Activated CD4-positive, alpha-beta memory T cell treated with anti-CD3 and anti-CD28 coated beads, Interleukin-2, amount 10 ng/mL, durations not matched to agents 7 days and 5 days (primary cell): Measurements from ENCODE around the gene GULP1. TPM values are rescaled to one million over a fixed set of nuclear protein-coding genes. Genes with fewer than 3 reads are reported as not detected.

Source experiments
- CTCF ChIA-PET: fragments of 350-600 bp; sonication (Branson Sonifier 250); formaldehyde crosslinking; loops from one replicate; lab custom pipeline; 2021; ENCODE audit warnings: antibody characterized with exemption, inconsistent platforms; lab: Charles Lee
- POLR2A ChIA-PET: fragments of 350-600 bp; sonication (Branson Sonifier 250); formaldehyde crosslinking; loops from one replicate; lab custom pipeline; 2021; ENCODE audit warnings: antibody characterized with exemption; lab: Charles Lee
- DNase-seq: peaks from one replicate; pipeline ENCODE4 v3.0.0-alpha.2; 2020
- H3K27ac Mint-ChIP-seq: one replicate; pipeline ENCODE4 v1.8.0; 2021; ENCODE audit warnings: mild to moderate bottlenecking, mixed read lengths
- H3K27me3 Mint-ChIP-seq: one replicate; pipeline ENCODE4 v1.8.0; 2021; ENCODE audit warnings: mixed read lengths
- H3K36me3 Mint-ChIP-seq: one replicate; pipeline ENCODE4 v1.8.0; 2021; ENCODE audit warnings: low read depth, mixed read lengths
- H3K4me1 Mint-ChIP-seq: one replicate; pipeline ENCODE4 v1.8.0; 2021; ENCODE audit warnings: mixed read lengths
- H3K4me3 Mint-ChIP-seq: one replicate; pipeline ENCODE4 v1.8.0; 2021; ENCODE audit warnings: mild to moderate bottlenecking, mixed read lengths
- H3K9me3 Mint-ChIP-seq: one replicate; pipeline ENCODE4 v1.8.0; 2021; ENCODE audit warnings: mixed read lengths
- total RNA-seq, 2 experiments: library from RNA; stranded (reverse); gene quantifications; one replicate each; pipeline ENCODE4 v1.2.3, GENCODE V29; 2021

The GULP1 gene
- total RNA-seq, 2 experiments from 2014 or later, result not detected

DNA sequence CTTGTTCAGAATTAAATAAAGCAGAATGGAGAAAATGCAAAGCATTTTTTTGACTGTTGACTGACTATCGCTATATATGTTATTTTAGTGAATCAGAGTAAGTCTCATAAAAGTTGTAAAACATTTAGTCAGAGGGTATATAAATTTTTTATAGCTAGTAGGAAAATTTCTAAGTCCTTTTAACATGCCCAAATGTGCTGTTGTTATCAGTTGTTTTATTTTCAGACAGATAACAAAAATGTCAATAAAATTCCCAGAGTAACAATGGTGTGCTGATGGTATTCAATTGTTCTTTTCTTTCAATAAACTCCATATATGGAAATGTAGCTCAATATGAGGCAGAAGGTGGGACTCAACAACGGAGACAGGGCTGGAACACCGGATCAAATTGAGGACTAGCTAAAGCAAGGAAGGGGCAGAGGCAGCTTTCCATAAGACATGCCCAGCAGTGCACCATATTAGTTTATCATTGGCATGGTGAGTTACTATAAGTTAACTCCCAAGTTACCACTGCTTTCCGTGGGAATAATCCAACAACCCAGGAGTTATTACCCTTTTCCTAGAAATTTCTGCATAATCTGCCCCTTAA lies 26.6 kb downstream of the GULP1 start:
- Mint-ChIP-seq H3K36me3 (no peaks in the 10 kb centered on the region), H3K9me3 (no peaks in the 10 kb centered on the region), H3K4me1 (no peaks in the 10 kb centered on the region), H3K4me3 (no peak overlapping the region), H3K27ac (no peak overlapping the region), H3K27me3 (no peaks in the 10 kb centered on the region)
- no peak for DNase-seq
- ChIA-PET POLR2A (no interaction called here), CTCF (interaction anchor here (1.6 kb wide), 1 partner anchor 10 kb away, joined by 5 read pairs; no protein-coding TSS in a partner anchor)

DNA sequence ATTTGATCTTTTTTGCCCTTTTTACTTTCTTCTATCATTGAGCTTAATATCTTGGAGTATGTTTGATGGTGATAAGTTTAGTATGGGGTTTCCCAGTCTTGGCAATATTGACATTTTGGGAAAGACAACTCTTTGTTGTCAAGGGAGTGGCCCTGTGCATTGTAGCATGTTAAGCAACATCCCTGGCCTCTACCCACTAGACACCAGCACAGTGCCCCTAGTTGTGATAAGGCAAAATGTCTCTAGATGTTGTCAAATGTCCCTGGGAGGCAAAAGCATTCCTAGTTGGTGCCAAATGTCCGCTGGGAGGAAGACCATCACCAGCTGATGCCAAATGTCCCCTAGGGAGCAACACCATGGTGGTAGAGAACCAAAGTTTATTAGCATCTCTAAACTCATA lies 28.2 kb downstream of the GULP1 start:
- no peaks in the 10 kb centered on the region for H3K9me3 Mint-ChIP-seq
- H3K36me3 Mint-ChIP-seq, result no peaks in the 10 kb centered on the region
- H3K27me3 Mint-ChIP-seq, result no peaks in the 10 kb centered on the region
- CTCF ChIA-PET, result no interaction called here
- DNase-seq, result no peak
- H3K27ac Mint-ChIP-seq, result no peak overlapping the region
- H3K4me3 Mint-ChIP-seq, result no peak overlapping the region
- no peaks in the 10 kb centered on the region for H3K4me1 Mint-ChIP-seq
- POLR2A ChIA-PET, result no interaction called here

DNA sequence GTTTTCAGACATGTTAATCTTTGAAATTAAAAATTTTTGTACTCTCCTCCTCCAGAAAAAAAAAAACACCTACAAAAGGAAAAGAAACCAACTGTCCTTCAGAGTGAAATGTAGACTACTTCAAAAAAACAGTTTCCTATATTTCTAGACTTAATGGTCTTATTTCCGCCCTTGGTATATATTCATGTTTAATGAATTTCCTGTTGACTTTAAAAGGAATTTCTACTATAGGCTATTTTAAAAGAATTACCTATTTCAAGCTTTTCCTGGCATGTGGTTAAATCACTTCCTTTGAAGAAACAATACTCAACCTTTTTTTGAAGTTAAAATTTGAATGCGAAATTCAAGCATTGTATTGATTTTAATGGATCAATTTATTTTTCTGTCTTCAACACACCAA lies 29.2 kb downstream of the GULP1 start:
- DNase-seq, result no peak
- no peaks in the 10 kb centered on the region for H3K9me3 Mint-ChIP-seq
- H3K27ac Mint-ChIP-seq, result no peak overlapping the region
- no peak overlapping the region for H3K4me3 Mint-ChIP-seq
- CTCF ChIA-PET, result no interaction called here
- POLR2A ChIA-PET, result no interaction called here
- no peaks in the 10 kb centered on the region for H3K36me3 Mint-ChIP-seq
- no peaks in the 10 kb centered on the region for H3K27me3 Mint-ChIP-seq
- no peaks in the 10 kb centered on the region for H3K4me1 Mint-ChIP-seq

DNA sequence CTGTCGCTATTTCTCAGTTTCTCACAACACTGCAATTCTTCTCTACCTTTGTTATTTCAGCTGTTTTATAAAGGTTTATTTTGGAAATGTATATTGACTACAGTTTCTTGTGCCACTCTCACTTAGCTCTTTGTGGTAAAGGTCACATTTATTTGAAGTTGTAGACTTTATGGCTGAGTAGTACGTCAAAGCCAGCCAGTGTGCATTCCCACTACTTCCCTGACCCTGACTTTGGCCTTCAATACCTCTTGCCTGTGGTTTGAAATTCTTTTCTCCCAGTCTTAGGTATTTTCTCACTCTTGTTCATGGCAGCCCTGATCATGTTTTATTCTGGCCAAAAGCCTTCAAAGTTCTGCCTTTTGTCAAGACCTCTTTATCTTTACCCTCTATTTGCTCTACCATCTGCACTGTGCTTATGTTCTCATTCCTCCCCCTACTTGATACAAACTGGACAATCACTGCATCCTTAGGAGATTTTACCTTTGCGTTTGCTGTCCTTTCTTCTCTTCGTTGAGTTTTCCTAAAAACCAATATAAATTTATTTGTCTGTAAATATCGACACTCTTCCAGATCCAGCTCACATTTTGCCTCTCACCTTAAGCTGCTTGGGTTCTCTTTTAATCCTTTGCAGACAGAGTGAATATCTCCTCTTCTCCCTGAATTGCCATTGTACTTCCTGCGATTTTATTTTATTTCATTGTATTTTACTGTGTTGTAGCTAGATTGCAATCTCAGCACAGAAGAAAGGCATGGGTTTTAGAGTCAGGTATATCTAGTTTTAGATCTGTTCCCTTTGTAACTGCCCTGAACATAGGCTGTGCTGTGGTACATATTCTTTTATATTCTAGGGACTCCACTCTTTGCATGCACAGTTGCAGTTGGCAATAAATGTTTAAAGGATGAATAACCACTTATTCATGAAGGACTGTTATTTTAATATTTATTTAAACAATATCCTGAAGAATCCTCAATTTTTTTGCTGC lies 31.2 kb downstream of the GULP1 start:
- no peak overlapping the region for H3K4me3 Mint-ChIP-seq
- CTCF ChIA-PET, result no interaction called here
- no peaks in the 10 kb centered on the region for H3K4me1 Mint-ChIP-seq
- POLR2A ChIA-PET, result no interaction called here
- no peaks in the 10 kb centered on the region for H3K36me3 Mint-ChIP-seq
- no peak for DNase-seq
- no peaks in the 10 kb centered on the region for H3K27me3 Mint-ChIP-seq
- H3K27ac Mint-ChIP-seq, result no peak overlapping the region
- no peaks in the 10 kb centered on the region for H3K9me3 Mint-ChIP-seq

DNA sequence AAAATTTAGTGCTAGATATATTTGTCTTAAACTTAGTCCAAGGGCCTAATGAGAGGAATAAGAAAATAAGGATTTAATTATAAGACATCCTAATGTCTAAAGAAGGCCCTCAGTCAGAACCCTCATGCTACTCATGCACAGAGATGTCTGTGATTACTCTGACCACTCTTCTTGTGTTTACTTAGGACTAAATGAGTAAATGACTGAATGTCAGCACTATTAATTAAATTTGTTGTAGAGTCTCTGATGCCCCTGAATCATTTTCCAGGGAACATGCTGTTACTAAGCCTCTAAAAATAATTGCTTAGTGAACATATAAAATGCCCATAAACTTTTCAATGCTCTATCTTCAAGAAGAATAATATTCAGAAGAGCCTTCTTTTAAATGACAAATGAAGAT lies 32.4 kb downstream of the GULP1 start:
- no peaks in the 10 kb centered on the region for H3K9me3 Mint-ChIP-seq
- H3K27ac Mint-ChIP-seq, result no peak overlapping the region
- no peaks in the 10 kb centered on the region for H3K4me1 Mint-ChIP-seq
- H3K27me3 Mint-ChIP-seq, result no peaks in the 10 kb centered on the region
- ChIA-PET CTCF (no interaction called here), POLR2A (no interaction called here)
- no peak for DNase-seq
- H3K4me3 Mint-ChIP-seq, result no peak overlapping the region
- H3K36me3 Mint-ChIP-seq, result no peaks in the 10 kb centered on the region

DNA sequence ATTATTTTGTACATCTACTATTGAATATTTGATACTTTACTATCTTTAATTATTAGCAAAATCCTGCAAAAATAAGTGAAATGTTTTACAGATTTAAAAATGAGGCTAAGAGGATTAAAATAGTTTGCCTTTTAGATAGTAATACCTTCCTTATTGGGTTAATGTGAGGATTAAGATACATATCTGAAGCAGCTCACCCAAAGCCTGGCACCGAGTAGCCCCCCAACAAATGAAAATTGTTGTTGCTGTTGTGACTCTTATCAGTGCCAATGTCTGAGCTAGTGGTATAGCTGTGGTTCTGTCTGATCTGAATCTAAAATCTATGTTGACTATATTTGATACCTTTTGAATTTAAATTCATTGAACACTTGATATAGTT lies 34.6 kb downstream of the GULP1 start:
- no peak for DNase-seq
- Mint-ChIP-seq H3K36me3 (no peaks in the 10 kb centered on the region), H3K9me3 (no peaks in the 10 kb centered on the region), H3K4me3 (no peak overlapping the region), H3K27ac (no peak overlapping the region), H3K27me3 (no peaks in the 10 kb centered on the region), H3K4me1 (no peaks in the 10 kb centered on the region)
- ChIA-PET POLR2A (no interaction called here), CTCF (no interaction called here)

DNA sequence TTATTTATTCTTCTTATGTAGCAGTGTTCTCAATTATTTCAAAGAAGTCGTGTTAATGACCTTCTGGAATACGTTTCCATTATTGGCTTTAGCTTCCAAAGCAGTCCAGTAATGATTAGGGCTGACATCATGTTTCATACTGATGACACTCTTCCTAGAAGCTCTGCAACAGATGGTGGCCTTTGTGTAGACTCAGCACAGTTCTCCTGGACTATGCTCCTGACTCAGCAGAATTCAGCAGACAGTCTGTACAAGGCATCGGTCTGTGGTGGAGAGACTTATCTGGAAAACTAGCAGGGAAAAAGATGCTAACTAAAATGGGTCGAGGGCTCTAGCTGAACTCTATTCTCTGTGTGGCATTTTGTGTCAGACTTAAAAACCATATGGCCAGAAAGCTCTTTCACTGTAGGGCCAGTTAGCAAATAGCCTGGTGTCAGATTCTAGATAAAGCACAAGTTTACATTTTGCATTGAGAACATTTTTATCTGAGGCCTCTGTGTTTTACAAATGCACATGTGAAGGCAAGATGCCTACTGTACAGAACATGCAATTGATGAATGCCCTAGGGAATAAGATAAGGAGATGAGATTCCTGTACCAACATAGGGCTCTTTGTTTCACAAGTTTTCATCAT lies 35.1 kb downstream of the GULP1 start:
- Mint-ChIP-seq H3K27me3 (no peaks in the 10 kb centered on the region), H3K4me1 (no peaks in the 10 kb centered on the region), H3K4me3 (no peak overlapping the region), H3K27ac (no peak overlapping the region), H3K9me3 (no peaks in the 10 kb centered on the region), H3K36me3 (no peaks in the 10 kb centered on the region)
- ChIA-PET POLR2A (no interaction called here), CTCF (no interaction called here)
- DNase-seq, result no peak

DNA sequence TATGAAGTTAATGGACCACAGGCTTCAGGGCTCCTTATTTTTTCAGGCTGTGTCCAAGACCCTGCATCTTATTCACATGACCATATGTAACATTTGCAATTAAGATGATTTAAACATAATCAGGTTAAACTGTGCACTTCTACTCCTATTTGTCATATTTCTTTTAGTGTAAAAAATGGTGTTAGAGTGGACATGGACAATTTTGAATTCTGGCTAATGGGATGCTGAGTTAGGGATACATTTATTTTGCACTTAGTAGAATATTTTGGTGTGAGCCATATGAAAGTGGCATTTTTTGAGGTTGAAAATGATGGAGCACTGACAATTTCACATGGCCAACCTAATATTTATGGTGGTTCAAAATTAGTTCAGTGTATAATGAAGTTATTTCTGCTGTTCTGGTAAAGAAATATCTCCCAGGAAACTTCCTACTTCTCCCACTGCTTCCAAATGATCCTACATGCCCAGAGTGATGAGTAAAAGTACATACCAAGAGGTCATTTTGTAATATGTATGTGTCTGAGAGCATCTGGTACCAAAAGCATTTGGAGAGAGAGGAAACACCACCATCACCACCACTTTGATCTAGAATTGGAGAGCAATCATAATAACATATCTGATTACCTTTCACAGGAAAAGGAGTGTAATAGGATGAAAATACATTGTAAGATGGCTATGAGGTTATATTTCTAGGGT lies 36.0 kb downstream of the GULP1 start:
- Mint-ChIP-seq H3K4me1 (no peaks in the 10 kb centered on the region), H3K36me3 (no peaks in the 10 kb centered on the region), H3K4me3 (no peak overlapping the region)

DNA sequence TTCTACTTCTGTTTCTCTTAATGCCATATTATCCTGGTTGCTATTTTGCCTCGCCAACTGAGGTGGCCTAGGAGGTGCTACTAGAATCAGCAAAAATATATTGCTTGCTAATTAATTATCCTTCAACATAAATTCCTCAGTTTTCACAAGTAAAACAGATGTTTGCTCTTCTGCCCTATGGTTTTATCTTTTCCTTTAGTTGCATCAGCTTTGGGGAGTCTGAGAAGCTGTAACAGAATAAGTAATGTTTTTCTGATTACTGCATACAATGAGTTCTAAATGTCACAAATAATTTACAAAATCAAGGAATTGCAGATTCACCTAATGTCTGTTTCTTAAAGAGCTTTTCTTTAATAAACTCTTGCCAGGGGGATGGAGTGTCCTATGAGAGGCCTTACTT lies 36.7 kb downstream of the GULP1 start:
- no peak overlapping the region for H3K4me3 Mint-ChIP-seq
- H3K27me3 Mint-ChIP-seq, result no peaks in the 10 kb centered on the region
- ChIA-PET CTCF (no interaction called here), POLR2A (no interaction called here)
- no peaks in the 10 kb centered on the region for H3K4me1 Mint-ChIP-seq
- DNase-seq, result no peak
- no peaks in the 10 kb centered on the region for H3K36me3 Mint-ChIP-seq
- H3K9me3 Mint-ChIP-seq, result no peaks in the 10 kb centered on the region
- no peak overlapping the region for H3K27ac Mint-ChIP-seq

More for the DNA sequence above, 36.0 kb downstream of the GULP1 start:
- ChIA-PET POLR2A (no interaction called here), CTCF (no interaction called here)
- DNase-seq, result no peak
- Mint-ChIP-seq H3K9me3 (no peaks in the 10 kb centered on the region), H3K27me3 (no peaks in the 10 kb centered on the region), H3K27ac (no peak overlapping the region)

DNA sequence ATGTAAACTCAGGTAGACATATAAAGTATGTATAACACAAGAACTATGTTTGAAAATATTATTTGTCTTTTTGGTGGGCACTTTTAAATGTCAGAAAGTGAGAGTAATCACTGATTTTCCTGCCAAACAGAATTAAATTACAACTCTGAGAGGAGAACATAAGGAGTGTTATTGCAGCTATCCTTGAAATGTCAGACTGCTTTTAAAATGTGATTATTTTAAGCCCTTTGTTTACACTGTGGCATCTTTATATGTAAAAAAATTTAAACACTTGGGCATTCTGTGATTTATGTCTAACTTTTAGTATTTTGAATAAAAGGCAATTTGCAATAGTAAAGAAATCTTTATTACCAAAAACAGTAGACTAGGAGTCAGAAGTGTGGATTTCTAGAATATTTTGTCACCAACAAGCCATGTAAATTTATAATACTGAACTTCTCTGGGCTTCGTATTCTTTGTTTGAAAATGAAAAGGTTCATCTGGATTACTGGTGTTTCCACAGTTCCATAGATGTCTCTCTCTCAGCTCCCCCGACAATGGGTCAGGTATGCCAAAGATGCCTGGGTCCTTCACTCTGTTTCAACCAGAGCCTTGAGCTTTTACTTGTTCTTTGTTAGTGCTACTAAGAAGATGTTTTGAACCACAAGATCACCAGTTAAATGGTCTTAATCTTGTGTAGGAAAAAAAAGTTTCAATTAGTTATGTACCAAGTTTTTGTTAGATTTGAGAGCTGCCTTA lies 38.8 kb downstream of the GULP1 start:
- H3K36me3 Mint-ChIP-seq, result no peaks in the 10 kb centered on the region
- no peak overlapping the region for H3K4me3 Mint-ChIP-seq
- CTCF ChIA-PET, result no interaction called here
- H3K4me1 Mint-ChIP-seq, result no peaks in the 10 kb centered on the region
- H3K9me3 Mint-ChIP-seq, result no peaks in the 10 kb centered on the region
- no peaks in the 10 kb centered on the region for H3K27me3 Mint-ChIP-seq
- DNase-seq, result no peak
- no peak overlapping the region for H3K27ac Mint-ChIP-seq
- POLR2A ChIA-PET, result no interaction called here

DNA sequence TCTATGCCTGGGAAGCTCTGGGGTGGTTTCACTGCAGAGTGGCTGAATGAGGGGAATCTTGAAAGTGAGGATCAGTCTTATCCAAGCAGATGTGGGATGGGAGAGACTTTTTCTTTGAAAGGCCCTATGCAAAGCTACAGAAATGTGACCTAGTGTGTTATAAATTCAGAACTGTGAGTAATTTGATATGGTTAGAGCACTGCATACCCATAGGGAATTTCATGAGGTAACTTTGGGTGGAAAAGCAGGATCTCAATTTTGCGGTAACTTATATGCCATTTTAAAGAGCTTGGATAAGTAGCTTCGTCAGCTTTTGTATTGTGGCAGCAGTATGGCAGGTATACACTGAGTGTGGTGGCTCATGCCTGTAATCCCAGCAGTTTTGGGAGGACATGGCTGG lies 40.9 kb downstream of the GULP1 start:
- DNase-seq, result no peak
- no peak overlapping the region for H3K27ac Mint-ChIP-seq
- H3K9me3 Mint-ChIP-seq, result no peaks in the 10 kb centered on the region
- H3K27me3 Mint-ChIP-seq, result no peaks in the 10 kb centered on the region
- H3K36me3 Mint-ChIP-seq, result no peaks in the 10 kb centered on the region
- ChIA-PET CTCF (no interaction called here), POLR2A (no interaction called here)
- H3K4me1 Mint-ChIP-seq, result no peaks in the 10 kb centered on the region
- no peak overlapping the region for H3K4me3 Mint-ChIP-seq

DNA sequence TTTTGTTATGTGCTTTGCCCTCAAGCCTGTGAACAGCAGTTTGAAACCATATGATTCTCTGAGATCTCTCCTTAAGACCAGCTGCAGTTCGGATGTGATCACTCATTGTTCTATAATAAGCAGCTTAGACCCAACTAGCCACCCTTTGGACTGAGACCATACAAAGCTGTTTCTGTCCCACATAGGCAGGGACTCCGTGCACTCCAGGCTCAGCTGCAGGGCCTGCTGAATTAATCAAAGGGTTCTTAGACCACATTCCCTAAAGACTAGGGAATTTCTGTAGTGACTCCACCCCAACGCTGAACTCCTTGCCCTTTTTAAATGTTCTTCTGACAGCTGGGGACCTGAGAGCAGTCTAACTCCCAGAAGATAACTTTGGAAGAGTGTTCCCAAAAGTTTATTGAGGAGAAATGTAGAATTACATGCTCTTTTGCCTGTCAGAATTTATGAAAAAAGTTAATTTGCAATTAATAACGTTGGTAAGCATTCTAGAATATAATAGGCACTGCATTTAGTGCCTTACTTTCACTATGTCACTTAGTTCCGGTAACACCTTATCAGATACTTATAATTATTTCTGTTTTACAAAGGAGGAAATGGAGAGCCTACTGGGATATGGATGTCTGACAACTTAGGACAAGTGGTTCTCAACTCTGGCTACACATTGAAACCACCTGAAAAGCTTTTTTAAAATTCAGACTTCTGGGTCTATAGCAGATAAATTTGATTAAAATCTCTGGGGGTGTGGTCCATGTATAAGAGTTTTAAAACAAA lies 42.3 kb downstream of the GULP1 start:
- H3K9me3 Mint-ChIP-seq, result no peaks in the 10 kb centered on the region
- H3K27ac Mint-ChIP-seq, result no peak overlapping the region
- no peaks in the 10 kb centered on the region for H3K4me1 Mint-ChIP-seq
- no peak overlapping the region for H3K4me3 Mint-ChIP-seq
- CTCF ChIA-PET, result no interaction called here
- no peaks in the 10 kb centered on the region for H3K36me3 Mint-ChIP-seq
- no peak for DNase-seq
- POLR2A ChIA-PET, result no interaction called here
- no peaks in the 10 kb centered on the region for H3K27me3 Mint-ChIP-seq
